Left cardiac atrium (tissue), 4 donors: Measurements from ENCODE around the gene PKNOX2. TPM values are rescaled to one million over a fixed set of nuclear protein-coding genes. Genes with fewer than 3 reads are reported as not detected.

Source experiments
- ATAC-seq, 2 donors: fragments of 200-7000 bp; cut with Tn5 transposase; one replicate each; pipeline ENCODE4 v1.9.1; 2020; ENCODE audit warnings: mild to moderate bottlenecking in 2 of 2, moderate library complexity in 2 of 2
- DNase-seq: peaks from one replicate; pipeline ENCODE4 v3.0.0-alpha.2; 2020
- intact Hi-C, 2 donors: fragments of 100-400 bp; cut with DNase I; formaldehyde crosslinking; loops; one replicate each; pipeline versions ENCODE4 v1.14.1 to v1.15.1; 2022 to 2023
- total RNA-seq, 2 donors: library from RNA; stranded (reverse); fragmentation: NEBNext Ultra II Directional; extraction: Animal tissue kit (Norgen Biotek cat#: 25700); gene quantifications; one replicate each; pipeline ENCODE4 v1.2.1, GENCODE V29; 2021
- donor health status: DM: no; HTN: yes; CAD: no.
- donor health status: DM: no; HTN: yes; CAD: no; lungs with severe emphysema.
- donor health status: DM: yes; HTN: yes; CAD: no.
- donor health status: Dilated cardiomyopathy.

Gene PKNOX2
- total RNA-seq, 2 donors from 2014 or later: 13.8 to 14.4 TPM

GRCh38 chr11:125264100-125265022 lies 99.8 kb downstream of the PKNOX2 start:
- intact Hi-C loops: loop anchor here in 1 of 2 donors (10.0 kb wide), 1 partner anchor 90 kb away; no protein-coding TSS in a partner anchor
- no peak for DNase-seq
- no peak for ATAC-seq

- no peak for ATAC-seq
- intact Hi-C loops: loop anchor here in 1 of 2 donors (10.0 kb wide), 1 partner anchor 93 kb away; no protein-coding TSS in a partner anchor
- no peak for DNase-seq
Measured at GRCh38 chr11:125267548-125267947, 103.0 kb downstream of the PKNOX2 start.

GRCh38 chr11:125268611-125269010 lies 104.1 kb downstream of the PKNOX2 start:
- intact Hi-C loops: loop anchor here in 1 of 2 donors (10.0 kb wide), 1 partner anchor 94 kb away; no protein-coding TSS in a partner anchor
- no peak for DNase-seq
- ATAC-seq: no peak

- ATAC-seq: no peak
- no peak for DNase-seq
- intact Hi-C loops: loop anchor here in 1 of 2 donors (5.0 kb wide), 1 partner anchor 48 kb away; no protein-coding TSS in a partner anchor
Measured at GRCh38 chr11:125270106-125270505, 105.6 kb downstream of the PKNOX2 start.

- peak; percentile 46 for DNase-seq
- ATAC-seq: peak in 1 of 2 donors; percentile 77
- intact Hi-C loops: loop anchor here in 1 of 2 donors (5.0 kb wide), 1 partner anchor 48 kb away; no protein-coding TSS in a partner anchor
Measured at GRCh38 chr11:125270711-125271110, 106.2 kb downstream of the PKNOX2 start.

DNA sequence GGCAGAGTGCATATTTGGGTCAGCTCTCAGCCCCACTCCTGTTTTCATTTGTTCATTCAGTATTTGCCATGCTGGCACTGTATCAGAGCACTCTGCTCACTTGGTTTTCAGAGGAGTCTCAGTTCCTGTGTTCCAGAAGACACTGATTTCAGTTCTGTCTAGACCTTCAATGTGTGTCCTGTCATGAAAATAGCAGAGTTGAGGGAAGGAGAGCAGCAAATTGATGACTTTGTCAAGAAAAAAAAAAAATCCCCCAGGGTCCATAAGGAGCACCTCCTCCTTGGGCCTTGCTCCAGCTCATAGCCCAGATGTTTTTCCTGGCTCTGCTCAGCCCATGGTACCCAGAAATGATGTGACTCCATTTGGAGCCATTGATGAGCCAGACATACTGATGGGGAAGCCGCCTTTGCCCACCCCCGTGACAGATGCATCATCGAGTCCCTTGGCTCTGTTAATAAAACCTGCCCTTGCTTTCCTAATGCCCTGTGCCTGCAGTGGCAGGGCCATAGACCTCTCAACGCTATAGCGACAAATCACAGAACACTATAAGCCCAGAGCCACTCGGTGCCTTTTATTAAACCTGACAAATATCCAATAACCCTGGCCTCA lies 107.0 kb downstream of the PKNOX2 start:
- DNase-seq (no peak), ATAC-seq (peak in 1 of 2 donors; percentile 66)
- intact Hi-C loops: loop anchor here in 1 of 2 donors (5.0 kb wide), 1 partner anchor 49 kb away; no protein-coding TSS in a partner anchor

DNA sequence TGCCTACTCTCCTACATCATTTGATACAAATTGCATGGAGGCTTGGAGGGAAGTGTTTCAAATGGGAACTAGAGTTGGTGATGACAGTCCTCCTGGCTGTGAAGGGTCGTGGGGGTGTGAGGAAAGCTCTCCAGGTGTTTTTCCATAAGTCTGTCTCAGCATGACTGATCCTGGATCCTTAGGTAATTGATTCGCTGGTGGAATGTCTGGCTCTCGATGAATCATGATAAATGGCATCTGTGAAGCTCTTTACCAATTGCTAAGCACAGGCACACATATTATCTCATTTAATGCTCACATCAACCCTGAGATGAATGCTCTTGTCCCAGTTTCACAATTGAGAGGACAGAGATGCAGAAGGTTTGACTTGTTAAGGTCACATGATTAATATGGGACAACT lies 107.5 kb downstream of the PKNOX2 start:
- no peak for DNase-seq
- peak in 1 of 2 donors; percentile 28 for ATAC-seq
- intact Hi-C loops: loop anchor here in 1 of 2 donors (5.0 kb wide), 1 partner anchor 50 kb away; no protein-coding TSS in a partner anchor

DNA sequence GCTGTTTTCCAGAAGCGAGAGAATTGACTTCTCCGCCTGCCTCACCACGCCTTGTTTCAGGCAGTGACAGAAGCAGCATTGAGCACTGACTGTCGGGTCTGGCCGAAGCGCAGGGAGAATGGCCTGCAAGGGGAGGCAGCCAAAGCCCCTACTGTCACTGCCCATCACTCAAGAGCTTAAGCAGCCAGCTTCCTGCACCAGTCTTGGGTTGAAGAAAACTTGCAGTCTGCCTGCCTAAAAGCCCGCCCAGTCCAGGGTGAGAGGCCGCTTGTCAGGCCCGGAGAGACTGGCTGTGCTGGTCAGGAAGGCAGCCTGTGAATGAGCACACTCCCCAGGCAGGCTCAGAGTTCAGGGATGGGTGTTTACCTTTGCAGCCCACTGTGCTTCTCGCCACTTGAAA lies 108.3 kb downstream of the PKNOX2 start:
- ATAC-seq (no peak), DNase-seq (no peak)
- intact Hi-C loops: loop anchor here in 1 of 2 donors (5.0 kb wide), 1 partner anchor 51 kb away; no protein-coding TSS in a partner anchor

- intact Hi-C loops: loop anchor here in 1 of 2 donors (5.0 kb wide), 1 partner anchor 51 kb away; no protein-coding TSS in a partner anchor
- no peak for DNase-seq
- no peak for ATAC-seq
Measured at GRCh38 chr11:125273519-125274000, 109.0 kb downstream of the PKNOX2 start.

DNA sequence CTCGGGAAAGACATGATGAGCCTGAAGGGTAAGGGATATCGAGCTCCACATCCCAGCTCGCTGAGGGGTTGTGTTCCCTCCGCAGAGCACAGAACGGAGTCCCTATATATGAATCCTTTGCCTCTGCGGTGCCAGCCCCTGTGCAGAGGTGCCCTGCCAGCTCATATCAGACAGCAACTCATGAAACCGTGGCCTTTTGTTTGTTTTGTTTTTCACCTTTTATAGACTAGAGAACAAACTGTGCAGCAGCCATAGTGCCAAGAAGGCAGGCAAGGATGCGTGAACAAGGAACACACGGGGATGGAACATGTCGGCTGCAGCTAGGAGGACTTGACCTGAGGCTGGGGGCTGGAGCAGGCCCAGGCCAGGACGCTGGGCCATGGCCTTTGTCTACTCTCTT lies 109.8 kb downstream of the PKNOX2 start:
- intact Hi-C loops: loop anchor here in 1 of 2 donors (5.0 kb wide), 1 partner anchor 52 kb away; no protein-coding TSS in a partner anchor
- DNase-seq (no peak), ATAC-seq (no peak)

DNA sequence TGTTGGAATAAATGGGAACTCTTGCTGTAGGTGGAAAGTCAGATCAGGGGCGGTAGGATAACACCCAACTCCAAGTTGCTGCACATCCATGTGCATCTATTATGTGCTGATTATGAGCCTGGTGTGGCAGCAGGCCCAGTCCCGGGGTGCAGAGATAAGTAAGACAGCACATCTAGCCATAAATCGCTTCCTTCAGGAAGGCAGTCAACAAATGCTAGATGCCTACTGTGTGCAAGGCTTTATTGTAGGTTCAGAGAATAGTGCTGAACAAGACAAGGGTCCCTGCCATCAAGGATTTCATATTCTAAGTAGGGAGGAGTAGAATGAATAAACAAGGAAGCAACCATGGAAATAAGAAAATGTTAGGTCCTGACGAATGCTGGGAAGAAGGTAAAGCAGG lies 110.2 kb downstream of the PKNOX2 start:
- ATAC-seq (no peak), DNase-seq (no peak)

GRCh38 chr11:125275905-125276618 lies 111.5 kb downstream of the PKNOX2 start:
- intact Hi-C loops: no loop called here
- DNase-seq: peak; percentile 51
- ATAC-seq: peak; percentile 59 to 72

More for the DNA sequence above, 110.2 kb downstream of the PKNOX2 start:
- intact Hi-C loops: loop anchor here in 1 of 2 donors (5.0 kb wide), 1 partner anchor 52 kb away; no protein-coding TSS in a partner anchor

DNA sequence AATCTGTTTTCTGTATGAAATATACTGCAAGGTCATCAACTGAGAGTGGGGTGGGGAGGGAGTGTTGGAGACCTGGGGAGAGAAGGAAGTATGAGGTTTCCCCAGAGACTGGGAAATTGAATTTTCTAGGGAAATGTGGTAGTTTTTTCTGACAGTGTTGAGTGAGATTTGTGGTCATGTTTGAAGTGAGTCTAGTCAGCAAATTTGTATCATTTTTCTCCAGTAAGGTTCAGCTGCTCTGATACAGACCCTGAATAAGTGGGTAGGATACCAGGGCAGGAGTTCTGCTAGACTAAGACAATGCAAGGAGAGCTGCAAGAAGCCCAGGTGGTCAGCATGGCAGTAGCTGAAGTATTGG lies 112.0 kb downstream of the PKNOX2 start:
- intact Hi-C loops: no loop called here
- no peak for DNase-seq
- no peak for ATAC-seq

DNA sequence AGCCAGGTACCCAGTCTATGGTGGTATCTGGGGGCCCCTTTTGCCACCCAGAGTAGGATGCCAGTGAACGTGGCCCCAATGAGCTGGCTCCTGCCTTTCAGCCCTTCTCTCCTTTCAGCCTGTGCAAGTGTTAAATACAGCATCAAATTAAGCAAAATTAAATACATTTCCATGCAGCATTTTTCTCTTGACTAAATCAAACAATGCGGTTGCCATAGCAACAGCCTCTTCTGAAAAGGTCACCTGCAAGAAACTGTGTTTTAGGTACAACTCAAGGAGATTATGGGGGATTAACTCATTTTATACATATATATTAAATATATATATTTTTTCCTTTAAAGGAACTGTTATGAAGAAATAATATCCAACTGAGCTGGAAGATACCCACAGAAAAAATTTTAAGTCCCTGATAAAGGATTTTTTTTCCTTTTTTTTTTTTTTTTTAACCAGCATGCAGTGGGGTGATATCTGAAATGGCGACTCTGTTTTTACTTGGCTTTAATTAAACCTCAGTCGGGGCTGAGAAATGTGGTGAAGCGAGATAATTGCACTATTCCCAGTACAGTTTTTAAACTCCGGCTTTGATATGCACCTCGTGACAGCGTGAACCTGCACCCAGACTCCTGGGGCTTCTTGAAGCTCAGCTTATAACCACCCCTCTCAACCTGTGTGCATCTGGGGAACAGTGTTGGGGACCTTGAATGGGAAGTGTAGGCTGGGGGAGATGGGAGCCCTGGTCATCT lies 115.3 kb downstream of the PKNOX2 start:
- DNase-seq (no peak), ATAC-seq (no peak)
- intact Hi-C loops: loop anchor here in 1 of 2 donors (10.0 kb wide), 1 partner anchor 65 kb away; no protein-coding TSS in a partner anchor

- ATAC-seq (no peak), DNase-seq (no peak)
- intact Hi-C loops: loop anchor here in 1 of 2 donors (10.0 kb wide), 1 partner anchor 64 kb away; no protein-coding TSS in a partner anchor
Measured at GRCh38 chr11:125280646-125281045, 116.1 kb downstream of the PKNOX2 start.

DNA sequence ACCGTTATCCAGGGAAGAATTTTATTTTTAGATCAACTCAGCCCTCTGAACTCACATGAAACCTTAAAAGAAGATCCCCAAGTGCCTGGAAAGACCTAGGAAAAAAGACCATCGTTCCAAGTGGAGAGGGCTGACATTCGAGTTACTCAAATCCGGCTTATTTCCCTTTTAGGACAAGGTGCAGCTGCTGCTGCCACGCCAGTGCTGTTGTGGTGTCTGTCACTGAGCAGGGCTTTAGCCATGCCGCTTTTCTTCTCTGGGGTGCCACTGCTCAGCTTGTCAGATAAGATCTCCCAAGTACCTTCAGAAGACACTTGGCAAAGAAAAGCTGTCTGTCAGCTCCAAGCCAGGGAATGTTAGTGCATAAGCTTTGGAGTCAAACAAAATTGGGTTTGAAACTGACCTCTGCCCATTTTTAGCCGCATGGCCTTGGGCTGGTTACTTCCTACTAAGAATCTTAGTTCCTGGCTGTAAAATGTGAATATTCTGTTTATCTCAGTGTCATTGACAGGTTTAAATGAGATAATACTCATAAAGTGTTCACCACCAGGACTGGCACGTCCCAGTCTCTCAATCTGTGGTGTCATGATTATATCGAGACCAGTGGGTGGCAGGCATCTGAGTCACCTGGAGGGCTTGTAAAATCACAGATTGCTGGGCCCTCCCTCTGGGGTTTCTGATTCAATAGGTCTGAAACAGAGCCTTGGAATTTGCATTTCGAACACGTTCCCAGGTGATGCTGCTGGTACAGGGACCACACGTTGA lies 117.5 kb downstream of the PKNOX2 start:
- no peak for DNase-seq
- intact Hi-C loops: loop anchor here in 1 of 2 donors (10.0 kb wide), 1 partner anchor 63 kb away; no protein-coding TSS in a partner anchor
- ATAC-seq: peak in 1 of 2 donors; percentile 23

- no peak for ATAC-seq
- intact Hi-C loops: loop anchor here in 1 of 2 donors (10.0 kb wide), 1 partner anchor 62 kb away; no protein-coding TSS in a partner anchor
- no peak for DNase-seq
Measured at GRCh38 chr11:125282596-125282914, 118.0 kb downstream of the PKNOX2 start.
